Ovary (tissue), 9 donors: ENCODE data around the gene ADARB2. TPM values are rescaled to one million over a fixed set of nuclear protein-coding genes. Genes with fewer than 3 reads are reported as not detected.

Experiments used
- DNase-seq, 5 donors: peaks; one replicate each; pipeline ENCODE4 v3.0.0-alpha.2; 2019 to 2020
- H3K27ac ChIP-seq, 2 donors: fragments of 200-600 bp; one replicate each; pipeline versions ENCODE4 v1.5.1 to v1.8.0; 2019 to 2022
- H3K27me3 ChIP-seq: fragments of 200-600 bp; one replicate; pipeline ENCODE4 v1.8.0; 2022
- H3K36me3 ChIP-seq: fragments of 200-600 bp; sonication (generic); one replicate; pipeline ENCODE4 v1.5.1; 2019
- H3K4me1 ChIP-seq: one replicate; pipeline ENCODE4 v1.8.1; 2013; ENCODE audit warnings: mild to moderate bottlenecking, moderate library complexity; ENCODE audit not compliant: insufficient read depth
- H3K4me3 ChIP-seq: fragments of 200-600 bp; sonication (generic); one replicate; pipeline ENCODE4 v1.5.1; 2017
- H3K9me3 ChIP-seq, 2 donors: fragments of 200-600 bp in 1 of 2; sonication (generic) in 1 of 2; one replicate each; pipeline versions ENCODE4 v1.5.1 to v1.8.1; 2013 to 2019; ENCODE audit warnings: mild to moderate bottlenecking in 1 of 2, moderate library complexity in 1 of 2
- CTCF ChIP-seq, 3 donors: fragments of 450-650 bp in 2 of 3; fragments of 200-600 bp in 1 of 3; IDR thresholded peaks; one replicate each; pipeline versions ENCODE4 v1.5.1 to v1.8.0; 2016 to 2022; ENCODE audit warnings: antibody characterized with exemption in 3 of 3, mild to moderate bottlenecking in 1 of 3
- EP300 ChIP-seq: sonication (generic); formaldehyde crosslinking; IDR thresholded peaks from one replicate; pipeline ENCODE4 v1.6.1; 2017; ENCODE audit warnings: antibody characterized with exemption
- POLR2A ChIP-seq: fragments of 450-650 bp; IDR thresholded peaks from one replicate; pipeline ENCODE4 v1.6.1; 2017; ENCODE audit warnings: antibody characterized with exemption, mild to moderate bottlenecking, moderate library complexity
- WGBS, 3 donors: extraction: QIAGEN DNeasy Blood & Tissue Kit in 1 of 3; methylation state at CpG; one replicate each; pipeline versions ENCODE4 v1.1.5 to v1.1.7; 2013 to 2017; 5-methylcytosine and 5-hydroxymethylcytosine counted together
- intact Hi-C, 4 donors: fragments of 100-400 bp; cut with DNase I; formaldehyde crosslinking; loops; one replicate each; pipeline versions ENCODE4 v1.11.0 to v1.15.1; 2022 to 2023
- polyA plus RNA-seq, 2 donors: library from polyadenylated mRNA; stranded (reverse); fragments of 200-250 nt in 1 of 2; fragments of 350-450 nt in 1 of 2; fragmentation: Illumina TruSeq in 1 of 2; extraction: RNeasy Lipid Tissue Mini Kit (QIAGEN cat#74804) in 1 of 2; gene quantifications; one replicate each; pipeline ENCODE4 v1.2.3, GENCODE V29; 2013 to 2014
- total RNA-seq, 7 donors: library from RNA; depleted of rRNA in 2 of 7; stranded (reverse); fragments of >200 nt in 2 of 7; fragmentation: NEBNext Ultra II Directional in 3 of 7; extraction: Animal tissue kit (Norgen Biotek cat#: 25700) in 3 of 7; gene quantifications; one replicate each; pipeline versions ENCODE4 v1.1.0 to v1.2.4, GENCODE V29; 2016 to 2023
- donor health status: DM: no; HTN: no; CAD: no; lungs with moderate emphysema.
- donor health status: DM: no; HTN: no; CAD: no.
- donor health status: Bipolar disorder and iron deficiency.
- donor health status: DM: yes; HTN: yes; CAD: no.
- donor health status: DM: no; HTN: no; CAD: no.
- donor health status: DM: yes; HTN: yes; CAD: no.

The ADARB2 gene
- total and polyA plus RNA-seq, 9 donors, result 0.12 to 2.0 (median 0.36) TPM; not detected in 2

DNA sequence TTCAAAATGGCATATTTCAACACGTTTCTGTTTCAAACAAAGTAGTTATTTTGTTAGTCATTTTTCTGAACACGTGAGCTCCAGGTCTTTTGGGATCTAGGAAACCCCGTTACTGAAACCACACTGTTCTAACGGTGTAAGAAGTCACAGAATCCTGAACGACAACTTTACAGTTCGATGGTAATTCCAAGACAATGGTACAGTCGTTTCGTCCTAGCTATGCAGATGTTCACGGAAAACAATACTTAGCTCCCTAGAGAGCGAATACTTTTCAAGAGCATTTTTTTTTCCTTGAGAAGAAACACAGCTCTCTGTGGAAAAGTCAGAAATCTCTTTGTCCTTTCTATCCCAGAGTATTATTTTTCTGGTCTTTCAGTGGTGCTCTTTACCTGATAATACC, 254.1 kb downstream of the ADARB2 start:
- no peaks in the 10 kb centered on the region for H3K36me3 ChIP-seq
- WGBS, 3 donors, result 43 to 58% (median 57%) methylated on average over 10 of the region's 10 CpGs
- no peak for DNase-seq
- intact Hi-C loops, result no loop called here
- H3K4me3 ChIP-seq, result no peak overlapping the region
- no peak overlapping the region for H3K27ac ChIP-seq
- TF ChIP-seq EP300 (no peak), CTCF (IDR thresholded peaks at IDR 0.05) (no peak), POLR2A (no peak)
- H3K27me3 ChIP-seq, result no peaks in the 10 kb centered on the region
- H3K4me1 ChIP-seq, result no peaks in the 10 kb centered on the region
- H3K9me3 ChIP-seq, result no peaks in the 10 kb centered on the region

GRCh38 chr10:1477578-1477977, 259.7 kb downstream of the ADARB2 start:
- 87 to 95% (median 87%) methylated on average over 9 of the region's 9 CpGs for WGBS, 3 donors
- H3K4me3 ChIP-seq, result no peak overlapping the region
- H3K36me3 ChIP-seq, result no peaks in the 10 kb centered on the region
- DNase-seq, result no peak
- no peaks in the 10 kb centered on the region for H3K4me1 ChIP-seq
- H3K27ac ChIP-seq, result no peak overlapping the region
- intact Hi-C loops, result no loop called here
- H3K9me3 ChIP-seq, result no peaks in the 10 kb centered on the region
- H3K27me3 ChIP-seq, result no peaks in the 10 kb centered on the region
- TF ChIP-seq EP300 (no peak), POLR2A (no peak), CTCF (IDR thresholded peaks at IDR 0.05) (no peak)

GRCh38 chr10:1476455-1476803, 260.9 kb downstream of the ADARB2 start:
- no peak for DNase-seq
- 44 to 51% (median 50%) methylated on average over 13 of the region's 13 CpGs for WGBS, 3 donors
- no peaks in the 10 kb centered on the region for H3K9me3 ChIP-seq
- intact Hi-C loops, result no loop called here
- H3K36me3 ChIP-seq, result no peaks in the 10 kb centered on the region
- no peak overlapping the region for H3K27ac ChIP-seq
- no peaks in the 10 kb centered on the region for H3K27me3 ChIP-seq
- no peak overlapping the region for H3K4me3 ChIP-seq
- no peaks in the 10 kb centered on the region for H3K4me1 ChIP-seq
- no peak for TF ChIP-seq EP300
- no peak for TF ChIP-seq POLR2A
- no peak for TF ChIP-seq CTCF (IDR thresholded peaks at IDR 0.05)

GRCh38 chr10:1475771-1476454, 261.4 kb downstream of the ADARB2 start:
- Histone ChIP-seq H3K9me3 (no peaks in the 10 kb centered on the region), H3K36me3 (no peaks in the 10 kb centered on the region), H3K4me1 (no peaks in the 10 kb centered on the region), H3K4me3 (no peak overlapping the region), H3K27ac (no peak overlapping the region), H3K27me3 (no peaks in the 10 kb centered on the region)
- intact Hi-C loops, result no loop called here
- TF ChIP-seq CTCF (IDR thresholded peaks at IDR 0.05) (no peak), EP300 (no peak), POLR2A (no peak)
- 7 to 20% (median 17%) methylated on average over 6 of the region's 6 CpGs for WGBS, 3 donors
- no peak for DNase-seq
